GM23338 (cell line): ENCODE data around the gene CRYZ. TPM values are rescaled to one million over a fixed set of nuclear protein-coding genes. Genes with fewer than 3 reads are reported as not detected.

Experiments
- ATAC-seq: fragments of 200-7000 bp; cut with Tn5 transposase; 3 replicates; pipeline ENCODE4 v1.9.1; 2020
- DNase-seq: peaks from one replicate; pipeline ENCODE4 v3.0.0-alpha.2; 2015; ENCODE audit warnings: low spot score
- H2AFZ ChIP-seq: fragments of 200-600 bp; sonication (generic); 2 replicates; pipeline ENCODE4 v1.8.0; 2016; ENCODE audit warnings: antibody characterized with exemption, mild to moderate bottlenecking, moderate library complexity
- H3F3A ChIP-seq: fragments of 200-600 bp; sonication (generic); replicated peaks from 2 replicates; pipeline ENCODE4 v1.8.0; 2017; ENCODE audit warnings: antibody characterized with exemption, mixed run types, low read depth
- H3K27ac ChIP-seq: fragments of 200-600 bp; sonication (generic); 2 replicates; pipeline ENCODE4 v1.6.1; 2016; ENCODE audit warnings: low read depth
- H3K27me3 ChIP-seq: fragments of 200-600 bp; sonication (generic); 2 replicates; pipeline ENCODE4 v1.8.0; 2016; ENCODE audit warnings: mild to moderate bottlenecking, mixed run types, moderate library complexity; ENCODE audit not compliant: insufficient read depth
- H3K36me3 ChIP-seq: fragments of 200-600 bp; sonication (generic); 2 replicates; pipeline ENCODE4 v1.8.0; 2016; ENCODE audit warnings: mild to moderate bottlenecking; ENCODE audit not compliant: insufficient read depth
- H3K4me1 ChIP-seq: fragments of 200-600 bp; sonication (generic); 2 replicates; pipeline ENCODE4 v1.8.0; 2016; ENCODE audit warnings: mild to moderate bottlenecking, moderate library complexity; ENCODE audit not compliant: insufficient read depth
- H3K4me2 ChIP-seq: fragments of 200-600 bp; sonication (generic); 2 replicates; pipeline ENCODE4 v1.7.1; 2017; ENCODE audit warnings: mixed run types
- H3K4me3 ChIP-seq: fragments of 200-600 bp; sonication (generic); 2 replicates; pipeline ENCODE4 v1.6.1; 2016; ENCODE audit warnings: mixed run types
- H3K79me2 ChIP-seq: fragments of 200-600 bp; sonication (generic); replicated peaks from 2 replicates; pipeline ENCODE4 v1.8.0; 2017; ENCODE audit warnings: mild to moderate bottlenecking; ENCODE audit not compliant: insufficient read depth
- H3K9me2 ChIP-seq: fragments of 200-600 bp; sonication (generic); 2 replicates; pipeline ENCODE4 v1.8.0; 2017; ENCODE audit not compliant: insufficient read depth
- H4K20me1 ChIP-seq: fragments of 200-600 bp; sonication (generic); replicated peaks from 2 replicates; pipeline ENCODE4 v1.8.0; 2017; ENCODE audit warnings: mild to moderate bottlenecking; ENCODE audit not compliant: insufficient read depth
- H3K27ac Mint-ChIP-seq: 2 replicates; pipeline ENCODE4 v1.8.0; 2020; ENCODE audit warnings: inconsistent platforms, mild to moderate bottlenecking, moderate library complexity, mixed read lengths
- H3K27me3 Mint-ChIP-seq: 3 replicates; pipeline ENCODE4 v1.8.0; 2022; ENCODE audit warnings: low read depth, mild to moderate bottlenecking, moderate library complexity, mixed read lengths, inconsistent platforms; ENCODE audit not compliant: insufficient read depth, poor library complexity
- H3K36me3 Mint-ChIP-seq: 3 replicates; pipeline ENCODE4 v1.8.0; 2021; ENCODE audit warnings: low read depth, mild to moderate bottlenecking, inconsistent platforms, moderate library complexity, mixed read lengths
- H3K4me1 Mint-ChIP-seq: 3 replicates; pipeline ENCODE4 v1.8.0; 2020; ENCODE audit warnings: mild to moderate bottlenecking, inconsistent platforms, mixed read lengths
- H3K4me3 Mint-ChIP-seq: 3 replicates; pipeline ENCODE4 v1.8.0; 2021; ENCODE audit warnings: moderate library complexity, mild to moderate bottlenecking, inconsistent platforms, mixed read lengths
- H3K9me3 Mint-ChIP-seq: 3 replicates; pipeline ENCODE4 v1.8.0; 2020; ENCODE audit warnings: moderate library complexity, mild to moderate bottlenecking, inconsistent platforms, mixed read lengths
- CREB1 ChIP-seq: fragments of 250-450 bp; sonication (Bioruptor Pico); IDR thresholded peaks from 2 replicates; pipeline ENCODE4 v1.5.0; 2020; ENCODE audit warnings: low read depth, mild to moderate bottlenecking, moderate library complexity
- CTCF ChIP-seq, 2 experiments: fragments of 200-600 bp in 1 of 2; sonication (generic) in 1 of 2; conservative IDR thresholded peaks; 2 replicates each; pipeline versions ENCODE4 v1.5.1 to v1.6.1; 2016 to 2017; ENCODE audit warnings: antibody characterized with exemption in 2 of 2, low read depth in 2 of 2, mild to moderate bottlenecking in 2 of 2, moderate library complexity in 1 of 2
- ETS1 ChIP-seq: IDR thresholded peaks from 2 replicates; pipeline ENCODE4 v1.6.1; 2016; ENCODE audit warnings: antibody characterized with exemption
- EZH2 ChIP-seq: fragments of 200-600 bp; sonication (generic); IDR thresholded peaks from one replicate; pipeline ENCODE4 v1.8.0; 2017; ENCODE audit warnings: antibody characterized with exemption, mild to moderate bottlenecking, low read depth; ENCODE audit not compliant: unreplicated experiment
- EZH2phosphoT487 ChIP-seq: fragments of 200-600 bp; sonication (generic); IDR thresholded peaks from one replicate; pipeline ENCODE4 v1.8.1; 2018; ENCODE audit warnings: antibody characterized with exemption; ENCODE audit not compliant: unreplicated experiment
- JUNB ChIP-seq: IDR thresholded peaks from one replicate; pipeline ENCODE4 v1.6.1; 2016; ENCODE audit warnings: antibody characterized with exemption; ENCODE audit not compliant: unreplicated experiment
- NANOG ChIP-seq: IDR thresholded peaks from 2 replicates; pipeline ENCODE4 v1.6.1; 2016; ENCODE audit warnings: antibody characterized with exemption, borderline replicate concordance
- POLR2AphosphoS5 ChIP-seq: IDR thresholded peaks from 2 replicates; pipeline ENCODE4 v1.6.1; 2016; ENCODE audit warnings: antibody characterized with exemption, low read depth
- REST ChIP-seq: IDR thresholded peaks from one replicate; pipeline ENCODE4 v1.6.1; 2018; ENCODE audit warnings: antibody characterized with exemption; ENCODE audit not compliant: unreplicated experiment
- STAT1 ChIP-seq: IDR thresholded peaks from one replicate; pipeline ENCODE4 v1.6.1; 2016; ENCODE audit warnings: antibody characterized with exemption; ENCODE audit not compliant: unreplicated experiment
- ZNF114 ChIP-seq: fragments of 250-450 bp; sonication (Bioruptor Pico); IDR thresholded peaks from 2 replicates; pipeline ENCODE4 v1.5.0; 2020; ENCODE audit warnings: mild to moderate bottlenecking, moderate library complexity
- ZNF331 ChIP-seq: fragments of 250-450 bp; sonication (Bioruptor Pico); IDR thresholded peaks from 2 replicates; pipeline ENCODE4 v1.5.0; 2020; ENCODE audit warnings: low read depth, mild to moderate bottlenecking, moderate library complexity
- ZNF462 ChIP-seq: fragments of 250-450 bp; sonication (Bioruptor Pico); IDR thresholded peaks from 2 replicates; pipeline ENCODE4 v1.5.0; 2020; ENCODE audit warnings: mild to moderate bottlenecking, moderate library complexity
- polyA plus RNA-seq: library from polyadenylated mRNA; unstranded; fragments of >200 nt; fragmentation: Nextera tagmentation; extraction: Ambion mirVana; gene quantifications from 2 replicates; pipeline ENCODE4 v1.2.1, GENCODE V29; 2016
- total RNA-seq: library from RNA; depleted of rRNA; stranded (reverse); fragments of >200 nt; shearing (Covaris generic); gene quantifications from 2 replicates; pipeline ENCODE4 v1.2.3, GENCODE V29; 2014

Gene CRYZ
- total and polyA plus RNA-seq, 2 experiments from 2014 or later, result 45.7 to 57.8 TPM

- Histone ChIP-seq H2AFZ (peak overlapping the region; percentile 67; the same call in 1 of the 2 replicates), H3K4me2 (no peak overlapping the region), H3K4me1 (no peaks in the 10 kb centered on the region; the same call in 1 of the 2 replicates), H3K4me3 (no peak overlapping the region), H3K27ac (no peak overlapping the region), H4K20me1 (no peaks in the 10 kb centered on the region), H3K79me2 (no peaks in the 10 kb centered on the region), H3F3A (no peaks in the 10 kb centered on the region), H3K36me3 (no peaks in the 10 kb centered on the region), H3K9me2 (no peaks in the 10 kb centered on the region), H3K27me3 (no peaks in the 10 kb centered on the region)
- H3K9me3 Mint-ChIP-seq, result no peaks in the 10 kb centered on the region
- TF ChIP-seq NANOG (no peak), CREB1 (CRISPR knock-in tag) (no peak), STAT1 (no peak), ZNF331 (CRISPR knock-in tag) (no peak), JUNB (no peak), CTCF (conservative IDR thresholded peaks at IDR 0.05; ENCODE audit: low read depth in 2 of 2) (no peak), ETS1 (no peak), POLR2AphosphoS5 (no peak), ZNF114 (no peak), EZH2 (no peak), ZNF462 (CRISPR knock-in tag) (no peak), REST (no peak), EZH2phosphoT487 (no peak)
- ATAC-seq, result no peak
- no peak overlapping the region for H3K27ac Mint-ChIP-seq
- H3K4me1 Mint-ChIP-seq, result peaks cover 4% of the 10 kb centered on the region; the same call in 2 of the 3 replicates
- H3K27me3 Mint-ChIP-seq, result no peaks in the 10 kb centered on the region
- no peaks in the 10 kb centered on the region for H3K36me3 Mint-ChIP-seq
- no peak overlapping the region for H3K4me3 Mint-ChIP-seq
- no peak for DNase-seq
Observed at GRCh38 chr1:74773582-74773981, 40.7 kb upstream of the CRYZ start.
